Prostate gland (tissue), 2 donors: ENCODE data around the gene GRID1. TPM values are rescaled to one million over a fixed set of nuclear protein-coding genes. Genes with fewer than 3 reads are reported as not detected.

ENCODE experiments used
- DNase-seq: peaks from one replicate; pipeline ENCODE4 v3.0.0-alpha.2; 2019; ENCODE audit warnings: low spot score
- H3K27ac ChIP-seq, 2 donors: fragments of 200-600 bp; sonication (generic); 2 replicates each; pipeline ENCODE4 v1.5.1; 2017 to 2019
- H3K27me3 ChIP-seq: fragments of 200-600 bp; sonication (generic); replicated peaks from 2 replicates; pipeline ENCODE4 v1.5.1; 2019; ENCODE audit not compliant: insufficient read depth
- H3K36me3 ChIP-seq, 2 donors: fragments of 200-600 bp; sonication (generic); 1 replicate in 1 of 2; 2 replicates in 1 of 2; pipeline versions ENCODE4 v1.5.1 to v1.8.1; 2017 to 2019
- H3K4me1 ChIP-seq: fragments of 200-600 bp; sonication (generic); replicated peaks from 2 replicates; pipeline ENCODE4 v1.5.1; 2019
- H3K4me3 ChIP-seq, 2 donors: fragments of 200-600 bp; sonication (generic); 2 replicates each; pipeline ENCODE4 v1.5.1; 2017 to 2019
- H3K9me3 ChIP-seq: fragments of 200-600 bp; sonication (generic); 2 replicates; pipeline ENCODE4 v1.5.1; 2017
- POLR2A ChIP-seq: fragments of 450-650 bp; IDR thresholded peaks from one replicate; pipeline ENCODE4 v1.6.1; 2016; ENCODE audit warnings: antibody characterized with exemption, mild to moderate bottlenecking
- POLR2AphosphoS5 ChIP-seq: sonication (generic); formaldehyde crosslinking; IDR thresholded peaks from one replicate; pipeline ENCODE4 v1.6.1; 2017; ENCODE audit warnings: antibody characterized with exemption
- WGBS: methylation state at CpG from one replicate; pipeline ENCODE4 v1.1.5; 2018; 5-methylcytosine and 5-hydroxymethylcytosine counted together
- intact Hi-C: fragments of 100-400 bp; cut with DNase I; formaldehyde crosslinking; loops from one replicate; pipeline ENCODE4 v1.14.2; 2022
- total RNA-seq, 2 donors: library from RNA; depleted of rRNA; stranded (reverse); fragments of >200 nt; gene quantifications; one replicate each; pipeline ENCODE4 v1.1.0, GENCODE V29; 2016
- TF ChIP-seq, protein P1 (sequence below), 4 experiments: fragments of 200-600 bp in 2 of 4; fragments of 450-650 bp in 2 of 4; sonication (generic) in 2 of 4; IDR thresholded peaks; 1 replicate in 3 of 4; 2 replicates in 1 of 4; pipeline ENCODE4 v1.5.1; 2016 to 2019; ENCODE audit warnings: antibody characterized with exemption in 4 of 4, mild to moderate bottlenecking in 2 of 4, moderate library complexity in 2 of 4

Gene GRID1
- total RNA-seq, 2 donors from 2014 or later = 1.0 to 10.0 TPM

DNA sequence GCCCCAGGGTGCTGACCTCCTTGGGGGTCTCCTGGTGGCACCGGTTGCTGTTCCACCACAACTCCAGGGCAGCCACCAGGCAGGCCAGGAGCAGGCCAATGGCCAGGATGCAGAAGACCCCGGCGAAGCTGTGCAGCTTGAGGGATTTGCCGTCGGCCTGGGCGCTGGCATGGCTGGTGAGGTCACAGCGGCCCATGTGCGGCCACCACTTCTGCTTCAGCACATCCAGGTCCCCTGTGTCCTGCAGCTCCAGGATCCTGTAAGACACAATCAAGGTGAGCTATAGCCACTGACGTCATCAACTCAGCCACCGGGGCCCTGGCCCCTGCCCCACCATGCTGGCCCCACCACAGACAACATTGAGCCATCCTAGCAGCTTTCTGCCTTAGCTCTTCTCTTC, 753.2 kb downstream of the GRID1 start:
- Histone ChIP-seq H3K27ac (no peak overlapping the region), H3K27me3 (no peaks in the 10 kb centered on the region), H3K36me3 (no peaks in the 10 kb centered on the region), H3K4me1 (no peaks in the 10 kb centered on the region), H3K9me3 (no peaks in the 10 kb centered on the region), H3K4me3 (no peak overlapping the region)
- 85% methylated on average over 10 of the region's 10 CpGs for WGBS
- no peak for TF ChIP-seq POLR2AphosphoS5
- TF ChIP-seq POLR2A = no peak
- TF ChIP-seq, protein P1, sequence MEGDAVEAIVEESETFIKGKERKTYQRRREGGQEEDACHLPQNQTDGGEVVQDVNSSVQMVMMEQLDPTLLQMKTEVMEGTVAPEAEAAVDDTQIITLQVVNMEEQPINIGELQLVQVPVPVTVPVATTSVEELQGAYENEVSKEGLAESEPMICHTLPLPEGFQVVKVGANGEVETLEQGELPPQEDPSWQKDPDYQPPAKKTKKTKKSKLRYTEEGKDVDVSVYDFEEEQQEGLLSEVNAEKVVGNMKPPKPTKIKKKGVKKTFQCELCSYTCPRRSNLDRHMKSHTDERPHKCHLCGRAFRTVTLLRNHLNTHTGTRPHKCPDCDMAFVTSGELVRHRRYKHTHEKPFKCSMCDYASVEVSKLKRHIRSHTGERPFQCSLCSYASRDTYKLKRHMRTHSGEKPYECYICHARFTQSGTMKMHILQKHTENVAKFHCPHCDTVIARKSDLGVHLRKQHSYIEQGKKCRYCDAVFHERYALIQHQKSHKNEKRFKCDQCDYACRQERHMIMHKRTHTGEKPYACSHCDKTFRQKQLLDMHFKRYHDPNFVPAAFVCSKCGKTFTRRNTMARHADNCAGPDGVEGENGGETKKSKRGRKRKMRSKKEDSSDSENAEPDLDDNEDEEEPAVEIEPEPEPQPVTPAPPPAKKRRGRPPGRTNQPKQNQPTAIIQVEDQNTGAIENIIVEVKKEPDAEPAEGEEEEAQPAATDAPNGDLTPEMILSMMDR (IDR thresholded peaks at IDR 0.05) = no peak
- intact Hi-C loops = no loop called here
- DNase-seq = no peak

DNA sequence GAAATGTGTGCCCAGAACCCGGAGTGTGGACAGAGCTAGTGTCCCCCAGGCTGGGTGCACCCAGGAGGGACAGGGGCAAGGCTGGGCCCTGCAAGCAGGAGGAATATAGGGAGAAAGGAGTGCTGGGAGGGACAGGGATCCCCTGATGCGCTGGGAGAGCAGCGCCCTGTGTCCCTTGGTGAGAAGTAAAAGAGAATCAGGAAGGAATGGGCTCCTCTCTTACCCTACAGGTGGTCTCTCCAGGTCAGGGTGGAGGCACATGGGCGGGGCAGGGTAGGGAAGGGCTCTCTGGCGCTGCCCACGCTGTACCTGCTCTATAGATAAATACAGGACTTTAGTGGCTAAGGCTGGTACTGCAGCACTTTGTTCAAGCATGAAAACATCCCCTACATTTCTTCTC, 753.8 kb downstream of the GRID1 start:
- no peak overlapping the region for H3K27ac ChIP-seq
- H3K4me1 ChIP-seq = no peaks in the 10 kb centered on the region
- no peak for TF ChIP-seq POLR2AphosphoS5
- TF ChIP-seq, protein P1 (IDR thresholded peaks at IDR 0.05) = peak in 1 of 4 experiments; percentile 39
- TF ChIP-seq POLR2A = no peak
- no peaks in the 10 kb centered on the region for H3K27me3 ChIP-seq
- no peaks in the 10 kb centered on the region for H3K9me3 ChIP-seq
- WGBS = 74% methylated on average over 6 of the region's 6 CpGs
- H3K4me3 ChIP-seq = no peak overlapping the region
- no peaks in the 10 kb centered on the region for H3K36me3 ChIP-seq
- DNase-seq = no peak
- intact Hi-C loops = no loop called here

- 79% methylated on average over 3 of the region's 3 CpGs for WGBS
- Histone ChIP-seq H3K4me3 (no peak overlapping the region), H3K27ac (no peak overlapping the region), H3K27me3 (no peaks in the 10 kb centered on the region), H3K4me1 (no peaks in the 10 kb centered on the region), H3K36me3 (no peaks in the 10 kb centered on the region), H3K9me3 (no peaks in the 10 kb centered on the region)
- TF ChIP-seq POLR2AphosphoS5 = no peak
- TF ChIP-seq POLR2A = no peak
- TF ChIP-seq, protein P1 (IDR thresholded peaks at IDR 0.05) = no peak
- intact Hi-C loops = no loop called here
- DNase-seq = no peak
These were observed 754.2 kb downstream of the GRID1 start for GRCh38 chr10:85612378-85612775.

GRCh38 chr10:85611746-85612377, 754.7 kb downstream of the GRID1 start:
- WGBS = 83% methylated on average over 7 of the region's 7 CpGs
- DNase-seq = no peak

More at GRCh38 chr10:85611746-85612377, 754.7 kb downstream of the GRID1 start:
- H3K27ac ChIP-seq = no peak overlapping the region
- no peak for TF ChIP-seq POLR2A
- TF ChIP-seq, protein P1 (IDR thresholded peaks at IDR 0.05) = no peak
- no peaks in the 10 kb centered on the region for H3K4me1 ChIP-seq
- no peaks in the 10 kb centered on the region for H3K36me3 ChIP-seq
- no peaks in the 10 kb centered on the region for H3K9me3 ChIP-seq
- H3K27me3 ChIP-seq = no peaks in the 10 kb centered on the region
- H3K4me3 ChIP-seq = no peak overlapping the region
- intact Hi-C loops = no loop called here
